H7 (cell line): ENCODE results near the gene ASMT. TPM values are rescaled to one million over a fixed set of nuclear protein-coding genes. Genes with fewer than 3 reads are reported as not detected.
"Not testable (repeated sequence)": the region's sequence is repeated elsewhere in the genome, so short reads cannot be mapped to it uniquely, and the experiment has no call there.

Source experiments
- DNase-seq: peaks from one replicate; pipeline ENCODE4 v3.0.0; 2012
- H3K27me3 ChIP-seq: 2 replicates; pipeline ENCODE4 v1.6.0; 2011; ENCODE audit warnings: mild to moderate bottlenecking, low read length; ENCODE audit not compliant: control insufficient read depth, insufficient read depth
- H3K36me3 ChIP-seq: replicated peaks from 2 replicates; pipeline ENCODE4 v1.5.1; 2011; ENCODE audit warnings: low read length; ENCODE audit not compliant: control insufficient read depth, insufficient read depth
- H3K4me3 ChIP-seq: 2 replicates; pipeline ENCODE4 v1.5.1; 2011; ENCODE audit warnings: low read depth, mild to moderate bottlenecking, control low read depth, low read length, moderate library complexity; ENCODE audit not compliant: insufficient read depth
- total RNA-seq: library from RNA; depleted of rRNA; stranded (reverse); fragments of >200 nt; shearing (Covaris generic); gene quantifications from 2 replicates; pipeline ENCODE4 v1.2.3, GENCODE V29; 2014

Gene ASMT
- total RNA-seq, 1 experiment from 2014 or later: 0.14 TPM

DNA sequence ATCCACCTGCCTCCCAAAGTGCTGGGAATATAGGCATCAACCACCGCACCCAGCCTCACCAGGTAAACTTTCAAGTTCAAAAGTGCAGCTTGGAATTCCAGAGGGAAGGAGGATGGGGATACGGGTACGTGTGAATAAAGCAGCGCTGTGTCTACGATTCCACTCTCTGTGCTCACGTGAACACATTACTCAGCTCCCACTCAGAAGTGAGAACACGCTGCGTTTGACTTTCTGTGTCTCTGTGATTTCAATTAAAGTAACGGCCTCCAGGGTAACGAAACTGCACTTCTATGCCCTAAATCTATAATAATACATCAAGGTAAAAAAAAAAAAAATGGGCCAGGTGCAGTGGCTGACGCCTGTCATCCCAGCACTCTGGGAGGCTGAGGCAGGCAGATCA, 8.4 kb upstream of the ASMT start:
- Histone ChIP-seq H3K4me3 (no peak overlapping the region), H3K36me3 (peaks cover 12% of the 10 kb centered on the region), H3K27me3 (no peaks in the 10 kb centered on the region)
- DNase-seq: no peak

DNA sequence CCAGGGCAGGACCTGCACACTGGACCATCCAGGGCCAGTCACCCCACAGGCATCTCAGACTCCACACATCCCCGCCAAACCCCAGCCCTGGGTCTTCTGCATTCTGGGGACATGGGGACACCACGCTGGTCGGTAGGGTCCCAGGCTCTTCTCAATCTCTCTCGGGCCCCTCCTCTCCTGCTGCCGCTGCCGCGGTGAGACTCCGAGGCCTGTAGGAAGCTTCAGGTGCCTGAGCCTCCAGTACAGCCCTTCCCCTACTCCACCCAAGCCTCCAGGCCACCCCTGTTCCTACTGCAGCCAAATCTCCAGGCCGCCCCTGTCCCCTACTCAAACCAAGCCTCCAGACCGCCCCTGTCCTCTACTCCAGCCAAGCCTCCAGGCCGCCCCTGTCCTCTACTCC, 5.5 kb upstream of the ASMT start:
- H3K4me3 ChIP-seq: no peak overlapping the region
- no peaks in the 10 kb centered on the region for H3K27me3 ChIP-seq
- H3K36me3 ChIP-seq: no peaks in the 10 kb centered on the region
- no peak for DNase-seq

DNA sequence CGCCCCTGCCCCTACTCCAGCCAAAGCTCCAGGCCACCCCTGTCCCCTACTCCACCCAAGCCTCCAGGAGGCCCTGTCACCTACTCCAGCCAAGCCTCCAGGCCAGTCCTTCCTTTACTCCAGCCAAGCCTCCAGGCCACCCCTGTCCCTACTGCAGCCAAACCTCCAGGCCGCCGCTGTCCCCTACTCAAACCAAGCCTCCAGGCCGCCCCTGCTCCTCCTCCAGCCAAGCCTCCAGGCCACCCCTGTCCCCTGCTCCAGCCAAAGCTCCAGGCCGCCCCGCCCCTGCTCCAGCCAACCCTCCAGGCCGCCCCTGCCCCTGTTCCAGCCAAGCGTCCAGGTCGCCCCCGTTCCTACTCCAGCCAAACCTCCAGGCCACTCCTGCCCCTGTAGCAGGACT, 5.1 kb upstream of the ASMT start:
- Histone ChIP-seq H3K4me3 (no peak overlapping the region), H3K36me3 (no peaks in the 10 kb centered on the region), H3K27me3 (no peaks in the 10 kb centered on the region)
- DNase-seq: no peak

DNA sequence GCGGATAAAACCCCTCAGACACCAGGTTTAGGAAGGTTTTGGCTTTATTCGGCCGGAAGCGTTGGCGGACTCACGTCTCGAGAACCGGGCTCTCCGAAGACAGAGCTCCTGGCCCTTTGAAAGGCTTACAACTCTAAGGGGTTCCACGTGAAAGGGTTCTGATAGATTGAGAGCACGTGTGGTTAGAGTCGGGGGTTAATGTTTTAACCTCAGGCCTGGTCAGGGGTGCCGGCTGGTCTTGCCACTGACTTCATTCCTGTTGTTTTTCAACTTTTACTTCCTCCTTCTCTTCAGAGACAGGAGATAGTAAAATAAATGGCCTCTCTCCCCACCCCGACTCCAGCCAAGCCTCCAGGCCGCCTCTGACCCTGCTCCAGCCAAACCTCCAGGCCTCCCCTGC, 4.7 kb upstream of the ASMT start:
- Histone ChIP-seq H3K27me3 (no peaks in the 10 kb centered on the region), H3K4me3 (no peak overlapping the region), H3K36me3 (no peaks in the 10 kb centered on the region)
- no peak for DNase-seq

DNA sequence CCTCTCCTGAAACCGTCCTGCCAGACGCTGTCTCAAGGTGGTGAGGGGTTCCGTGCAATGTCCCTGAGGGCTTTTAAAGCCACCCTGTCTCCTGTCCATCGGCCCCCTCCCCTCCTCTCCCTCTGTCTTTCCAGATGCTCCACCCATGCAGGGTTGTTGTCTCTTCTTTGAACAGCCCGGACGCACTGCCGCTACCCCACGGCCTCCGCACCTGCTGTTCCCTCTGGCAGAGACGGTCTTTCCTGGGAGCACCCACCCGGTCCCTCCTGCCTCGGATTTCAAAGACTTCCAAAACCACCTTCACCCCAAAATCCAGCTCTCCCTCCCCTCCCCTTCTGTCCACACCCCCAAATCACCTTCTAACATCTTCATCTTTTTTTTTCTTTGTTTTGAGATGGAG, 4.1 kb upstream of the ASMT start:
- Histone ChIP-seq H3K27me3 (no peaks in the 10 kb centered on the region), H3K4me3 (no peak overlapping the region), H3K36me3 (no peaks in the 10 kb centered on the region)
- DNase-seq: no peak

DNA sequence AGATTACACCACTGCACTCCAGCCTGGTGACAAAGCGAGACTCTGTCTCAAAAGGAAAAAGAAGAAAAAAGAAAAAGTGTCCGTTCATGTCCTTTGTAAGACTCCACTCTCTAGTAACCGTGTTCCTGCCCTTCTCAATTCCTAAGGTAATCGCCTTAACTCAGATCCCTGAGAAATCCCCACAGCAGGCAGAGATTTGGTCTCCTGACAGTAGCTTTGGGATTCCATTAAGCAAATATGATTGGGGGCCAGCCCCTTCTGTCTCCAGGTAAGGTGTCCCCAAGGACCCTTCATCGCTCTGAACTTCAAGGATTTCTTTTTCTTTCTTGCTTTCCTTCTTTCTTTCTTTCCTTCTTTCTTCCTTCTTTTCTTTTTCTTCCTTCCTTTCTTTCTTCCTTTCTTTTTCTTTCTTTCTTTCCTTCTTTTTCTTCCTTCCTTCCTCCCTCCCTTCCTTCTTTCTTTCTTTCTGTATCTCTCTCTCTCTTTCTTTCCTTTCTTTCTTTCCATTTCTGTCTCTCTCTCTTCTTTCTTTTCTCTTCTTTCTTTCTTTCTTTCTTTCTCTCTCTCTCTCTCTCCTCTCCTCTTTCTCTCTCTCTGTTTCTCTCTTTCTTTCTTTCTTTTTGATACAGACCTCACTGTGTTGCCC, 2.1 kb upstream of the ASMT start:
- Histone ChIP-seq H3K27me3 (no peaks in the 10 kb centered on the region), H3K36me3 (no peaks in the 10 kb centered on the region), H3K4me3 (no peak overlapping the region)
- DNase-seq: no peak

DNA sequence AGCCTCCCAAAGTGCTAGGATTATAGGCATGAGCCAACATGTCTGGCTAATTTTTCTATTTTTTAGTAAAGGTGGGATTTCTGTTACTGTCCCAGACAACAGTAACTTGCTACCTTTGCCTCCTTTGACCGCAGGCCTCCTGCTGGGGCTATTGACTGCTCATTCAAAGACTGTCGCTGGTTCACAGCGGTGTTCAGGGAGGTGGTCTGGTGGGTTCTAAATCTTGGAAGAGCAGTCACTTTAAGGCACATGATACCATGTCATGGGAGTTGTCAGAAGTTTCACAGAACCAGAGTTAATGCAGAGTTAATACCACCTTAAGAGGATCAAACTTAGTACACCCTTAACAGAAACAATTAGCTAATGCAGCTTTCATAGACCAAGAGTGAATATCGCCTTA, 3.8 kb downstream of the ASMT start:
- H3K27me3 ChIP-seq: no peaks in the 10 kb centered on the region
- no peak overlapping the region for H3K4me3 ChIP-seq
- peak; percentile 70 for DNase-seq
- no peaks in the 10 kb centered on the region for H3K36me3 ChIP-seq

DNA sequence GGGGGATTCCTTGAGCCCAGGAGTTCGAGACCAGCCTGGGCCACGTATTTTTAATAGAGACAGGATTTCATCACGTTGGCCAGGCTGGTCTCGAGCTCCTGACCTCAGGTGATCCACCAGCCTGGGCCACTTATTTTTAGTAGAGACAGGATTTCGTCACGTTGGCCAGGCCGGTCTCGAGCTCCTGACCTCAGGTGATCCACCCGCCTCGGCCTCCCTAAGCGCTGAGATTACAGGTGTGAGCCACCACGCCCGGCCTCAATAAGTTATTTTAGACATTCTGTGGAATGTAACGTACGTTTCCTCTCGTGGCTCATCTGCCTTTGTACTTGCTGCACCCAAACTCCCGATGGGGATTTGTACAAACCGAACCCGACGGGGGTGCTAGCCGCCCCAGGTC, 8.8 kb downstream of the ASMT start:
- DNase-seq: no peak
- Histone ChIP-seq H3K27me3 (no peaks in the 10 kb centered on the region), H3K36me3 (no peaks in the 10 kb centered on the region), H3K4me3 (no peak overlapping the region)

DNA sequence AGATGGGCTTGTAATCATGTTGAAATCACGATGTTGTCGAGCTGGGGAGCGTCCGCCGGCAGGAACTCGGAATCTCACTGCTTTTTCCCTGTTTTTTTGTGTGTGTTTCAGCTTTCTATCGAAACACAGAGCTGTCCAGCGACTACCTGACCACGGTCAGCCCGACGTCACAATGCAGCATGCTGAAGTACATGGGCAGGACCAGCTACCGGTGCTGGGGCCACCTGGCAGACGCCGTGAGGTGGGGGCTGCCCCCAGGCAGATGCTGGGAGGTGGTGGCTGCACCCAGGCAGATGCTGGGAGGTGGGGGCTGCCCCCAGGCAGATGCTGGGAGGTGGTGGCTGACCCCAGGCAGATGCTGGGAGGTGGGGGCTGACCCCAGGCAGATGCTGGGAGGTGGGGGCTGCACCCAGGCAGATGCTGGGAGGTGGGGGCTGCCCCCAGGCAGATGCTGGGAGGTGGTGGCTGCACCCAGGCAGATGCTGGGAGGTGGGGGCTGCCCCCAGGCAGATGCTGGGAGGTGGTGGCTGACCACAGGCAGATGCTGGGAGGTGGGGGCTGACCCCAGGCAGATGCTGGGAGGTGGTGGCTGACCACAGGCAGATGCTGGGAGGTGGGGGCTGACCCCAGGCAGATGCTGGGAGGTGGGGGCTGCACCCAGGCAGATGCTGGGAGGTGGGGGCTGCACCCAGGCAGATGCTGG, 9.4 kb downstream of the ASMT start:
- H3K4me3 ChIP-seq, H3K36me3 ChIP-seq, H3K27me3 ChIP-seq: not testable (repeated sequence)
- peak; percentile 32 for DNase-seq

DNA sequence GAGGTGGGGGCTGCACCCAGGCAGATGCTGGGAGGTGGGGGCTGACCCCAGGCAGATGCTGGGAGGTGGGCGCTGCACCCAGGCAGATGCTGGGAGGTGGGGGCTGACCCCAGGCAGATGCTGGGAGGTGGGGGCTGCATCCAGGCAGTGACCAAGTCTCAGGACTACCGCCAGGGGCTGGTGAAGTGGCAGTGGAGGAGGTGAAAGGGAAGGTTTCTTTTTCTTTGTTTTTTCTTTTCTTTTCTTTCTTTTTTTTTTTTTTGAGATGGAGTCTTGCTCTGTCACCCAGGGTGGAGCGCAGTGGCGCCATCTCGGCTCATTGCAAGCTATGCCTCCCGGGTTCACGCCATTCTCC, 10.0 kb downstream of the ASMT start:
- not testable (repeated sequence) for H3K4me3 ChIP-seq, DNase-seq, H3K36me3 ChIP-seq, H3K27me3 ChIP-seq

DNA sequence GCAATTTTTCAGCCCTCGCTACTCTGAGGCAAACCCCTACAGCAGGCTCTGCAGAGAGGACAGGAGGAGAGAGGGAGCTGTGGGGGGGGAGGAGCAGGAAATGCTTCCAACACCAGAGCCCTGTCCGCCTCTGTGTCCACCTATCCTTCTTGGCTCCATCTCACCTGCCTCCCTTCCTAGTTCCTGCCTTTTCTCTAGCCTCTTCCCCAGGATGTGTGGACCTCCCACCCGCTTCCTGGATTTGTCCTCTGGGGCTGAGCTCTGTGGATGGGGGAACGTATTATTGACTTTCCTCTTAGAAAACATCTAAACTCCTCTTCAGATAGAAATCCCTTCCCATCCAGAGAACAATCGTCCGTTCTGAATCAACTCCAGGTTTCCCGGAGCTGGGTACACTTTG, 14.4 kb downstream of the ASMT start:
- Histone ChIP-seq H3K36me3 (no peaks in the 10 kb centered on the region), H3K4me3 (no peak overlapping the region), H3K27me3 (no peaks in the 10 kb centered on the region; the same call in 1 of the 2 replicates)
- no peak for DNase-seq

DNA sequence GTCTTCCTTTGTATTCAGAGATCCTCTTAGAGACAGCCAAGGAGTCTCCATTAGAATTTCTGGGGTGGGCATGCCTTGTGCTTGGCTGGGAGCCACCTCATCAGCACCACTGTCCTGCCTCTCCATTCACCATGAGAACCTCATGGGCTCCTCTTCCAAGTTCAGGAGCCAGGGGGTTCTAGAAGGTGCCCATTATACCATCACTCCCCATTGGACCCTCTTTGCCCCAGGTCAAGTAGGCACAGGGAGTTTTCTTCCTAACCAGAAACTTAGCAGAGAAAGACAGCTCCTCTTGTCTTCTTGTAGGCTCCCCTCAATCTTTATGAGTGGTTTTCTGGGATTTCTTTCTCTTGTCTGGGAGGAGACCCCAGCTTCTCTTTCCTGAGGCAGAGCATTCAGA, 31.1 kb downstream of the ASMT start:
- H3K36me3 ChIP-seq: no peaks in the 10 kb centered on the region
- DNase-seq: no peak
- no peak overlapping the region for H3K4me3 ChIP-seq
- H3K27me3 ChIP-seq: no peaks in the 10 kb centered on the region

DNA sequence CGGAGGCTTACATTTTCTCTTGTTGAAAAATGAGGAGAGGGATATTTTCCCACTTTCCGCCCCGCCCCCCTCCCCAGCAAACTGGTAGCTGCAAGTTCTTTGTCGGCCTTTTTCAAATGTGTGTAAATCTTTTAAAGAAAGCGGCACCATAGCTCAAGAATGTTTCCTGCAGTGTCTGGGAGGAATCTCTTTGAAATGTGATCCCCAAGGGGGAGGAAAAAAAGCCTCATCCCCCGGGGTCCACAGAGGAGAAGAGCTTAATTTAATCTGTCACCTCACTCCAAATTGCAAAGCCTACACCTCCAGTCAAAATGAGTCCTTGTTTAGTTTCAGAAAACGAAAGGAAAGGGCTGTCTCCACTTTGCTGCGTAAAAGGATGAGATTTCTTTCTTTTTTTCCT, 34.8 kb downstream of the ASMT start:
- H3K36me3 ChIP-seq: no peaks in the 10 kb centered on the region
- no peak overlapping the region for H3K4me3 ChIP-seq
- H3K27me3 ChIP-seq: no peaks in the 10 kb centered on the region
- peak; percentile 85 for DNase-seq

DNA sequence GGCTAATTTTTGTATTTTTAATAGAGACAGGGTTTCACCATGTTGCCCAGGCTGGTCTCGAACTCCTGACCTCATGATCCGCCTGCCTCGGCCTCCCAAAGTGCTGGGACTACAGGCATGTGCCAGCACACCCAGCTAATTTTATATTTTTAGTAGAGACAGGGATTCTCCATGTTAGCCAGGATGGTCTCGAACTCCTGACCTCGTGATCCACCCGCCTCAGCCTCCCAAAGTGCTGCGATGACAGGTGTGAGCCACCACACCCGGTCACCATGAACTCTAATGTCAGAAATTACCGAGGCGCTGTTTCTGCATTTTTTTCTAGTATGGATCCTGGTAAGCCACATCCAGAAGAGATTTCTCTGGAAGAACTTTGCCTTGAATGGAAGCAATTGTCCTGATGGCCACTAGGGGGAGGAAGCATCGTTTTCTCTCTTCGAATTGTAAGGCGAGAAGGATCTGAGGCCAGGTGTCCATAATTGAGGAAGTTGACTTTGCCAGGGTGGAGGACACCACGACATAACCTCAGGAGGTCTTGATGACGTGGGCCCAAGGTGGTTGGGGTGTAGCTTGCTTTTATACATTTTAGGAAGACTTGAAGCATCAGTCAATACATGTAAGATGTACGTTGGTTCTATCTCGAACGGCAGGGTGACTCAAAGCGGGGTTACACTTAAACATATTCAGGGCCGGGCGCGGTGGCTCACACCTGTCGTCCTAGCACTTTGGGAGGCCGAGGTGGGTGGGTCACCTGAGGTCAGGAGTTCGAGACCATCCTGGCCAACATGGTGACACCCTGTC, 37.4 kb downstream of the ASMT start:
- peak; percentile 64 for DNase-seq
- not testable (repeated sequence) for H3K4me3 ChIP-seq, H3K36me3 ChIP-seq, H3K27me3 ChIP-seq

DNA sequence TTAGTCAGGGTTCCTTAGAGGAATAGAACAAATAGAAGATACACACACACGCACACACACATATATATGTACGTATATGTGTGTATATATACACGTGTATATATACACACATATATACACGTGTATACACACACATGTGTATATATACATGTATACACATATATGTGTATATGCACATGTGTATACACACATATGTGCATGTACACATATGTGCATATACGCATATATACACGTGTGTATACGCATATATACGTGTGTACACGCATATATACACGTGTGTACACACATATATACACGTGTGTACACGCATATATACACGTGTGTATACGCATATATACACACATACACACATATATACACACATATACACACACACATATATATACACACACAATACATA, 41.5 kb downstream of the ASMT start:
- Histone ChIP-seq H3K36me3 (no peaks in the 10 kb centered on the region), H3K4me3 (no peak overlapping the region)
- DNase-seq: no peak

More for the DNA sequence above, 41.5 kb downstream of the ASMT start:
- H3K27me3 ChIP-seq: no peaks in the 10 kb centered on the region
